Motor neuron (in vitro differentiated cells): ENCODE results near the gene PFN3. TPM values are rescaled to one million over a fixed set of nuclear protein-coding genes. Genes with fewer than 3 reads are reported as not detected.

ENCODE experiments used
- ATAC-seq, 8 experiments: fragments of 200-7000 bp; cut with Tn5 transposase; replicated peaks in 6 of 8; 2 replicates each; pipeline ENCODE4 v1.8.0; 2021; ENCODE audit warnings: mild to moderate bottlenecking in 8 of 8, moderate library complexity in 8 of 8
- H3K27ac ChIP-seq, 2 donors: fragments of 250-450 bp; sonication (Bioruptor Pico); 2 replicates each; pipeline ENCODE4 v1.9.0; 2021; ENCODE audit warnings: antibody characterized with exemption in 2 of 2, mild to moderate bottlenecking in 2 of 2, moderate library complexity in 1 of 2
- H3K4me1 ChIP-seq, 2 donors: fragments of 250-450 bp; sonication (Bioruptor Pico); replicated peaks in 1 of 2; 2 replicates each; pipeline ENCODE4 v1.6.1; 2021; ENCODE audit warnings: antibody characterized with exemption in 2 of 2, mild to moderate bottlenecking in 2 of 2, moderate library complexity in 1 of 2
- H3K4me3 ChIP-seq, 5 donors: fragments of 250-450 bp; sonication (Bioruptor Pico); 2 replicates each; pipeline ENCODE4 v1.9.0; 2021; ENCODE audit warnings: antibody characterized with exemption in 5 of 5, mild to moderate bottlenecking in 5 of 5, moderate library complexity in 4 of 5
- WGBS, 10 experiments: fragments of 450-650 bp; shearing (Covaris generic); methylation state at CpG; one replicate each; pipeline ENCODE4 v1.0.0; 2022; 5-methylcytosine and 5-hydroxymethylcytosine counted together
- in situ Hi-C, 9 experiments: fragments of 400-800 bp; cut with MboI; loops; one replicate each; pipeline ENCODE4 v1.15.0; 2021; ENCODE audit warnings: low sequenced_read_pairs in 9 of 9, low pct_unique_long_range_greater_than_20kb in 2 of 9; ENCODE audit not compliant: unreplicated experiment in 9 of 9
- total RNA-seq, 8 experiments: library from RNA; unstranded; fragments of 300-600 nt; gene quantifications; 2 replicates each; pipeline versions ENCODE4 v1.2.3 to v1.2.4, GENCODE V29; 2022

Gene PFN3
- total RNA-seq, 8 experiments from 2014 or later = 0.92 TPM; not detected in 7

DNA sequence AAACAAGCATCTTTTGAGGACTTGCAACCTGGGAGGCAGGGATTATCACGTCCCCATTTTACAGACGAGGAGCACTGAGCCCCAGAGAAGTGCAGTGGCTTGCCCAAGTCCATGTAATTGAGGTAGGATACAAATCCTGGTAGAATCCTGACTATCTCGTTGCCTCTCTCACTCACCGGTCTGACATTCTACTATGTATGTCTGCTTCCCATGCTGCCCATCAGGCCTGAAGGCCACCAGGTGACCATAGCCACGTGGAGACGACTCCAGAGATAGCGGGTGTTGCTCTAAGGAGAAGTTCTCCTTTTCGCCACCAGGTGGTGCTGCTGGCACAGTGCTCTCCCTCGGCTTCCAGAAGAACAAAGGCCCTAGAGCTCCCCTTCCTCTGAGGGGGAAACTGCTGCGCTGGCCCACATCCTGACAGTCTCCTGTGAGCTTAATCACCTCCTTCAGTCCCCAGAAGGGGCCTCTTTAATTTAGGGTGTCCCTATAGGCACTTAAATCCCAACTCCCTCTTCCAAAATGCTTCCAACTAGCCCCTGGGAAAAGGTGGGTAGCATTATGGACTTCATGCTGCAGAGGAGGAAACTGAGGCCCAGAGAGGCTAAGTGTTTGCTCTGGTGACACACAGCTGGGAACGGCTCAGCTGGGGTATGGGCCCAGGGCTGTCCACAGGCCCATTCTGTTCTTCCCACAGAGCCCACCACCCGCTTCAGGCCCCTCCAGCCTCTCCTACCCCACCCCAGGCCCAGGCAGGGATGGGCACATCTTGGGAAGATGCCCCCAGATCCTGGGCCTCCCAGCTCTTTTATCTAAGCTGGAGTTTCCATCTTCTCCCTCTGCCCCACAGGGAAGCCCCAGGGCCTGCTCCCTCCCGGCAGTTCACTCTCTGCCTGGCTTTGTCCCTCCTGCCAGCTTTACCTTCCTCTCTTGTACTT lies 9.8 kb downstream of the PFN3 start:
- WGBS, 10 experiments = 0 to 80% (median 27%) methylated on average over 1 to 6 of the region's 13 CpGs; no CpG with 5 or more reads in 3 of the 10 experiments
- peak; percentile 39 to 94 (median 88) for ATAC-seq
- Histone ChIP-seq H3K4me3 (no peak overlapping the region), H3K4me1 (peaks cover 3 to 4% of the 10 kb centered on the region in 2 donors), H3K27ac (no peak overlapping the region)
- in situ Hi-C loops = loop anchor here in 2 of 9 experiments (25.0 kb wide), 2 partner anchors 97 to 122 kb away; partner anchors contain the start of genes DDX41 (in 1 of the 2), DOK3 (in 1 of the 2) and PDLIM7 (in 1 of the 2)

- Histone ChIP-seq H3K4me3 (no peak overlapping the region), H3K27ac (no peak overlapping the region), H3K4me1 (peaks cover 3 to 4% of the 10 kb centered on the region in 2 donors)
- in situ Hi-C loops = loop anchor here in 2 of 9 experiments (25.0 kb wide), 2 partner anchors 98 to 123 kb away; partner anchors contain the start of genes DDX41 (in 1 of the 2), DOK3 (in 1 of the 2) and PDLIM7 (in 1 of the 2)
- peak; percentile 20 to 86 (median 51) for ATAC-seq
- WGBS, 10 experiments = 14 to 60% (median 51%) methylated on average over 2 to 11 of the region's 21 CpGs; no CpG with 5 or more reads in 3 of the 10 experiments
Measured at GRCh38 chr5:177389241-177390169, 11.0 kb downstream of the PFN3 start.

DNA sequence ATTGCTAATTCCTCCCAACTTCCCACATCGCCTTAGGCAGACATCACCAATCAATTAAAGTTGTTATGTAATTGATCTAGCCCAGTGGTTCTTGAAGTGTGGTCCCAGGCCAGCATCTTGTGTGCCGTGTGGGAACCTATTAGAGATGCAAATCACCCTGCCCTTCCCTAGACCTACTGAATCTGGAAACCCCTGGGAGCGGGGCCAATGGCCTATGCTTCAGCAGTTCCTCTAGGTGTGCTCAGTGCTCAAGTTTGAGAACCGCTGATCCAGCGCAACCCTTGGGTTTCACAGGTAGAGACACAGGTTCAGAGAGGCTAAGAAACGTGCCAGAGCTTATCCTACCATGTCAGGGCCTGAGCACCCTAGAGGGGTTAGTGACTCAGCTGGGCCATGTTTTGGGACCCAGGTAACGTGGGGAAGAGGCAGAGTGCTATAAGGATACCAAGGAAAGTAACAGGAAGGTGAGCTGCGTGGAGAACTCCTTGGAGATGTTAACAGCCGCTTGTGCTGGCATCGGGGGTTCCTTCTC lies 11.9 kb downstream of the PFN3 start:
- WGBS, 10 experiments = 67 to 94% (median 83%) methylated on average over 1 to 8 of the region's 10 CpGs; no CpG with 5 or more reads in 3 of the 10 experiments
- H3K27ac ChIP-seq = no peak overlapping the region
- H3K4me3 ChIP-seq = no peak overlapping the region
- ATAC-seq = no peak
- H3K4me1 ChIP-seq = peaks cover 3 to 4% of the 10 kb centered on the region in 2 donors
- in situ Hi-C loops = loop anchor here in 2 of 9 experiments (25.0 kb wide), 2 partner anchors 99 to 124 kb away; partner anchors contain the start of genes DDX41 (in 1 of the 2), DOK3 (in 1 of the 2) and PDLIM7 (in 1 of the 2)

- Histone ChIP-seq H3K4me3 (no peak overlapping the region), H3K27ac (no peak overlapping the region), H3K4me1 (peaks cover 3 to 4% of the 10 kb centered on the region in 2 donors)
- in situ Hi-C loops = loop anchor here in 2 of 9 experiments (25.0 kb wide), 2 partner anchors 100 to 125 kb away; partner anchors contain the start of genes DDX41 (in 1 of the 2), DOK3 (in 1 of the 2) and PDLIM7 (in 1 of the 2)
- no peak for ATAC-seq
- 40 to 89% (median 60%) methylated on average over 1 to 11 of the region's 14 CpGs; no CpG with 5 or more reads in 6 of the 10 experiments for WGBS, 10 experiments
Measured at GRCh38 chr5:177387405-177387804, 13.1 kb downstream of the PFN3 start.

- in situ Hi-C loops = loop anchor here in 2 of 9 experiments (25.0 kb wide), 2 partner anchors 101 to 126 kb away; partner anchors contain the start of genes DDX41 (in 1 of the 2), DOK3 (in 1 of the 2) and PDLIM7 (in 1 of the 2)
- 0 to 84% (median 75%) methylated on average over 1 to 7 of the region's 8 CpGs; no CpG with 5 or more reads in 3 of the 10 experiments for WGBS, 10 experiments
Measured at GRCh38 chr5:177386542-177386941, 13.9 kb downstream of the PFN3 start.

GRCh38 chr5:177385720-177386119 lies 14.7 kb downstream of the PFN3 start:
- Histone ChIP-seq H3K4me3 (no peak overlapping the region), H3K27ac (no peak overlapping the region), H3K4me1 (peaks cover 2% of the 10 kb centered on the region in 2 donors)
- ATAC-seq = no peak
- 0% methylated on average over 1 of the region's 11 CpGs; no CpG with 5 or more reads in 9 of the 10 experiments for WGBS, 10 experiments
- in situ Hi-C loops = loop anchor here in 2 of 9 experiments (25.0 kb wide), 2 partner anchors 102 to 127 kb away; partner anchors contain the start of genes DDX41 (in 1 of the 2), DOK3 (in 1 of the 2) and PDLIM7 (in 1 of the 2)

More at GRCh38 chr5:177386542-177386941, 13.9 kb downstream of the PFN3 start:
- H3K4me1 ChIP-seq = peaks cover 3 to 4% of the 10 kb centered on the region in 2 donors
- no peak overlapping the region for H3K27ac ChIP-seq
- ATAC-seq = no peak
- H3K4me3 ChIP-seq = no peak overlapping the region

DNA sequence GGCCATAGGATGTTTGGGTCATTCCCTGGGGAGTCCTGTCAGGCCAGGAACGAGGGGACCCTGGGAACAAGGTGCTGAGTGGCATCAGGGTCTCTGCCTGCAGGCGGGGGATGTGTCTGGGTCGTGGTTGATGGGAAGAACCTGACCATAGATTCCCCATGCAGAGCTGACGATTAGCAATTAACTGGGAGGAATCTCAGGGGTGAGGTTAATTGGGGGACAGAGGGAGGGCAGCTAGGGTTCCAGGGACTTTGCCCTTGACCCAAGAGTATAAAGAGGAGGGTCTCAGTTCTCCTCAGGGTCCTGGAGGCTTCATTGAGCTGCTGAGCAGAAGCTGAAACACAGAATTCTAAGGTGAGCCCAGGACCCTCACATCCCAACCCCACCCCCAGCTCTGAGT lies 16.3 kb downstream of the PFN3 start, which contains the start of gene SLC34A1:
Gene SLC34A1, plus strand, starts transcription at position 301 of the 400 bp plus-strand sequence. CDS start 1,308 bp downstream, outside the sequence.
- in situ Hi-C loops = loop anchor here in 2 of 9 experiments (25.0 kb wide), 2 partner anchors 103 to 128 kb away; partner anchors contain the start of genes DDX41 (in 1 of the 2), DOK3 (in 1 of the 2) and PDLIM7 (in 1 of the 2)
- ATAC-seq = no peak
- no peak within 1 kb of the TSS for H3K4me3 ChIP-seq
- no peaks in the 10 kb centered on the region for H3K4me1 ChIP-seq
- WGBS, 10 experiments = 0 to 71% (median 23%) methylated on average over 1 to 3 of the region's 4 CpGs; no CpG with 5 or more reads in 5 of the 10 experiments
- no peak within 1 kb of the TSS for H3K27ac ChIP-seq

DNA sequence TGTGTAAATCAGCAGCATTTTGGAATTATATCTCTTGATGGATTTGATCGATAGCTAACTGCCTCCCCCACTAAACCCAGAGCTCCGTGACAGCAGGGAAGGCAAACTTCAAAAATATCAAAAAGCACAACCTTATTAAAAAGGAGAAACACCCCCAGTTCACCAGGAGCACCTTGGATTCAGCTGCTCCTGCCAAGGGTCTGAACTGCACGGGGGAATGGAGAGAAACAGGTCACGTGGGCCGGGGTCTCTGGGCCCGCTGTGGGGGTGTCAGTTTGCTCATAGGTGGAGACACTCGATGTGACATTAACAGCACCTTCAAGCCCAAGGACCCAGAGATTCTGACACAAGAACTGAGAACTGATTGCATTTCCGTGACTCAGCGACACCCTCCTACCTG lies 17.3 kb downstream of the PFN3 start:
- Histone ChIP-seq H3K4me3 (no peak overlapping the region), H3K27ac (no peak overlapping the region), H3K4me1 (no peaks in the 10 kb centered on the region)
- ATAC-seq = no peak
- in situ Hi-C loops = loop anchor here in 2 of 9 experiments (25.0 kb wide), 2 partner anchors 104 to 129 kb away; partner anchors contain the start of genes DDX41 (in 1 of the 2), DOK3 (in 1 of the 2) and PDLIM7 (in 1 of the 2)
- WGBS, 10 experiments = 40 to 100% (median 70%) methylated on average over 2 to 8 of the region's 9 CpGs; no CpG with 5 or more reads in 5 of the 10 experiments

- in situ Hi-C loops = loop anchor here in 2 of 9 experiments (25.0 kb wide), 2 partner anchors 105 to 130 kb away; partner anchors contain the start of genes DDX41 (in 1 of the 2), DOK3 (in 1 of the 2) and PDLIM7 (in 1 of the 2)
- 0 to 89% (median 60%) methylated on average over 1 to 6 of the region's 11 CpGs; no CpG with 5 or more reads in 2 of the 10 experiments for WGBS, 10 experiments
- H3K27ac ChIP-seq = no peak overlapping the region
- no peaks in the 10 kb centered on the region for H3K4me1 ChIP-seq
- ATAC-seq = peak in 1 of 8 experiments; percentile 49
- H3K4me3 ChIP-seq = no peak overlapping the region
Measured at GRCh38 chr5:177382423-177383029, 17.9 kb downstream of the PFN3 start.

DNA sequence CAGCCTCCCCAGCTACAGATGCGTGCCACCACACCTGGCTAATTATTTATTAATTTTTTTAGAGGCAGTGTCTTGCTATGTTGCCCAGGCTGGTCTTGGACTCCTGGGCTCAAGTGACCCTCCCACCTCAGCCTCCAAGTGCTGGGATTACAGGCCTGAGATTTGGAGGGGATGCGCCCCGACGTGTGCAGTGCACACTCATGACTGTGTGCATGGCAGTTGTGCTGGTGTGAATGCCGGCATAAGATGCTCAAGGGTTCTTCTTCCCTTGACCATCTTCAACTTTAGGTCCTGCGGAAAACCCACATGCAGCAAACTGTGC lies 19.7 kb downstream of the PFN3 start:
- H3K4me3 ChIP-seq = no peak overlapping the region
- in situ Hi-C loops = loop anchor here in 2 of 9 experiments (25.0 kb wide), 2 partner anchors 107 to 132 kb away; partner anchors contain the start of genes DDX41 (in 1 of the 2), DOK3 (in 1 of the 2) and PDLIM7 (in 1 of the 2)
- H3K4me1 ChIP-seq = no peaks in the 10 kb centered on the region
- WGBS, 10 experiments = 40 to 100% (median 96%) methylated on average over 1 to 5 of the region's 6 CpGs; no CpG with 5 or more reads in 2 of the 10 experiments
- H3K27ac ChIP-seq = no peak overlapping the region
- no peak for ATAC-seq
